ENCODE data around the gene ESRRB.

ESRRB gene

DNA sequence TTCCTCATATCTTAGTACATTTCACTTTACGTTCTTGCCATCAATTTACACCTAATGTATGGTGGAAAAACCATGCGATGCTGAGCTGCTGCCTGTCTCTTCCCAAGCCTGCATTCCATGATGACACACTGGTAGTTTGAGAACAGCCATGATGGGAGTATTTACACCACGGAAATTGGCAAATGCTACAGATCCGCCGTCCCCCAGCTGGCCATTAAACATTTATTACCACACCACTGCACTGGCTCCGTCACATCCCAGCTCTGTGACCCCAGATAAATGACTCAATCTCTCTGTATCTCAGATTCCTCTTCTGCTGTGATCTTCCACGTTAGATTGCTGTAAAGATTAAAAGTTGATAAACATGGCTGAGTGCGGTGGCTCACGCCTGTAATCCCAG is 13.9 kb downstream of the ESRRB start:
- H3K4me3 ChIP-seq (ENCODE audit: low read depth in 1 of 2, low read length in 2 of 2) = no peak overlapping the region
- no peak overlapping the region for H3K9ac ChIP-seq (ENCODE audit: low read length)
- H3K9me3 ChIP-seq (ENCODE audit: low read length) = no peaks in the 10 kb centered on the region
- no peaks in the 10 kb centered on the region for H3K4me1 ChIP-seq (ENCODE audit: insufficient read depth, low read length)
- H3K27ac ChIP-seq (ENCODE audit: low read depth, low read length) = no peak overlapping the region
- H3K27me3 ChIP-seq (ENCODE audit: control insufficient read depth in 1 of 2, insufficient read depth in 2 of 2, low read length in 2 of 2) = peaks cover 0 to 9% of the 10 kb centered on the region in 2 donors
- H3K36me3 ChIP-seq (ENCODE audit: insufficient read depth, low read length) = no peaks in the 10 kb centered on the region

DNA sequence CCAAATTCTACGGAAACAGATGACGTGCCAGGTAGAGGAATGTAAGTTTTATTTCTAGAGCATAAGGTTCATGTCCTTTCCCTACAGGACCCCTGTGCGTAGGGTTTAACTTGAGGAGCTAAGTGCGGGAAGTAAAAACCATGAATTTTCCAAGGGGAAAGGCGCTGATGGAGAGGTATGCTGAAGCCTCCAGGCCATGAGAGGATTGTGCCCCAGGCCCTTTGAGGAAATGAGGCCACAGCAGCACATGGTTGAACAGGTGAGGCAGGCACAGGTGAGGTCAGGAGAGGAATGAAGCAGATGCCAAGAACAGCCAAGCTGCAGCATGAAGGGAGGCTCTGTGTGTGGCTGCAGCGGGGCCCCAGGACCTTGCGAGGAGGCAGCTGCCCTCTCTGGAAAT is 14.7 kb downstream of the ESRRB start:
- no peak overlapping the region for H3K27ac ChIP-seq (ENCODE audit: low read depth, low read length)
- peaks cover 0 to 9% of the 10 kb centered on the region in 2 donors for H3K27me3 ChIP-seq (ENCODE audit: control insufficient read depth in 1 of 2, insufficient read depth in 2 of 2, low read length in 2 of 2)
- H3K4me3 ChIP-seq (ENCODE audit: low read depth in 1 of 2, low read length in 2 of 2) = no peak overlapping the region
- H3K9me3 ChIP-seq (ENCODE audit: low read length) = no peaks in the 10 kb centered on the region
- H3K4me1 ChIP-seq (ENCODE audit: insufficient read depth, low read length) = no peaks in the 10 kb centered on the region
- H3K36me3 ChIP-seq (ENCODE audit: insufficient read depth, low read length) = no peaks in the 10 kb centered on the region
- H3K9ac ChIP-seq (ENCODE audit: low read length) = no peak overlapping the region

DNA sequence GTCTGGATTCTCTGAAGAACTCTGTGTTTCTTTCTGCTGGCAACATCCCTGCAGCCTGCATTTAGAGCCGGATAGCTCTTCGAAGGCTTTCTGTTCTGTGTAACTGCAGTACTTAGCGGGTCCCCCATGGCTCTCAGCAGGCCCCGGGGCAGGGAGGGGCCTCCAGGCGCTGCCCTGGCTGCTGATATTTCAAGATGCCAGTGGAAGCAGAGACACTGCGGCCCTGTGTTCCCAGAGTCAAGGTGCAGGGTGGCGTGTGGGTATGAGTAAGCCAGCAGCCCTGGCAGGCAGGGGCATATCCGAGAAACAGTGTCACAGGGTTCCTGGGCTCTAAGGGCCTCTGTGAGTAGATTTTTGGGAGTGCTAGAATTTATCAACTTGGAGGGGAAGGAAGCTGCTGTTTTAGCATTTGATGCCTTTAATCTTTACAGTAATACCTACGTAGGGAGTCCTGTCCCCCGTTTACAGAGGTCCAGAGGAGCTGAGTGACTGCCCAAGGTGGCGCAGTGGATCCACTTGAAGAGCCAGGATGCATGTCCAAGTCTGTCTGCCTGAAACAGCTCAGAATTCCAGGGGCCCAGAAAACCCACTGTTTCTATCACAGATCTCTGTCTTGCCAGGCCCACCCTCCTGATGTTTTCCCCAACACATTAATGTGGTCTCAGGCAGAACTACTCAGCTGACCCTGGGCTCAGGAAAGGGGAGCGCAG is 16.2 kb downstream of the ESRRB start:
- Histone ChIP-seq H3K27me3 (ENCODE audit: control insufficient read depth in 1 of 2, insufficient read depth in 2 of 2, low read length in 2 of 2) (peaks cover 0 to 4% of the 10 kb centered on the region in 2 donors), H3K9ac (ENCODE audit: low read length) (no peak overlapping the region), H3K9me3 (ENCODE audit: low read length) (no peaks in the 10 kb centered on the region), H3K27ac (ENCODE audit: low read depth, low read length) (no peak overlapping the region), H3K4me1 (ENCODE audit: insufficient read depth, low read length) (no peaks in the 10 kb centered on the region), H3K4me3 (ENCODE audit: low read depth in 1 of 2, low read length in 2 of 2) (no peak overlapping the region), H3K36me3 (ENCODE audit: insufficient read depth, low read length) (no peaks in the 10 kb centered on the region)

DNA sequence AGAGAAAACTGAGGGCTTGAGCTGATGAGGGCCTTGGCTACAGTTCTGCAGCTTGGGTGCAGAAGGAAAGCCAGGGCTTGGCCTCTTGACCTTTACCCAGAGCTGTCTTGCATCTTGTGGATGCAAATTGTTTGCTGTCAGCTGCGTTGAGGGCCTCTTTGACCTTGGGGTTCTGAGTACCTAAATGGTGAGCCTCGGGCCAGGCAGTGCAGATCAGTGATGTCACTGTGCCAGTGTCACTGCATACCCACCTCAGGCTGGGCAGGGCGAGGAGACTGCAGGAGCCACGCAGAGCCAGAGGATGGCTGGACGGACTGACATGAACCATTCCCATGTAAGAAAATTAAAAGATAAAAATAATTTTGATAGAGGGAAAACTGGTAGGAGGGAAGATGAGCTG is 18.6 kb downstream of the ESRRB start:
- Histone ChIP-seq H3K27me3 (ENCODE audit: control insufficient read depth in 1 of 2, insufficient read depth in 2 of 2, low read length in 2 of 2) (no peaks in the 10 kb centered on the region), H3K9ac (ENCODE audit: low read length) (no peak overlapping the region), H3K27ac (ENCODE audit: low read depth, low read length) (no peak overlapping the region), H3K36me3 (ENCODE audit: insufficient read depth, low read length) (no peaks in the 10 kb centered on the region), H3K4me1 (ENCODE audit: insufficient read depth, low read length) (no peaks in the 10 kb centered on the region), H3K4me3 (ENCODE audit: low read depth in 1 of 2, low read length in 2 of 2) (no peak overlapping the region), H3K9me3 (ENCODE audit: low read length) (no peaks in the 10 kb centered on the region)

DNA sequence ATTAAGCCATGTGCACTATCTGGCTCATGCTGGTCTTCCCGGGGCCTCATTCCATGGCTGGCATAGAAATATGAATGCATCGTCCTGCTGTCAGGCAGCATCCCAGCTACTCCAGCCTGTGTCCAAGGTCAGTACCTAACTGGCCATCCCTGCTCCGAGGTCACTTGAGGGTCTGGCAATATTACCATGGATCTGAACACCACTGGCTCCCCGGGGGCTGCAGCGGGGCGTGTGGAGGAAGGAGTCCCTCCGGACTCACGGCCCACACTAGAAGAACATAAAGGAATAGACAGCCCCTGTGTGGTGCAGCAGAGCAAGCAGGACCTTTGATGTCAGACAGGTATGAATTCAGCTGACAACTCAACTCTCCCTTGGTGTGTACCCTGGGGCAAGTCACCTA is 19.2 kb downstream of the ESRRB start:
- Histone ChIP-seq H3K9me3 (ENCODE audit: low read length) (no peaks in the 10 kb centered on the region), H3K4me1 (ENCODE audit: insufficient read depth, low read length) (no peaks in the 10 kb centered on the region), H3K4me3 (ENCODE audit: low read depth in 1 of 2, low read length in 2 of 2) (no peak overlapping the region), H3K9ac (ENCODE audit: low read length) (no peak overlapping the region), H3K36me3 (ENCODE audit: insufficient read depth, low read length) (no peaks in the 10 kb centered on the region), H3K27me3 (ENCODE audit: control insufficient read depth in 1 of 2, insufficient read depth in 2 of 2, low read length in 2 of 2) (no peaks in the 10 kb centered on the region), H3K27ac (ENCODE audit: low read depth, low read length) (no peak overlapping the region)

DNA sequence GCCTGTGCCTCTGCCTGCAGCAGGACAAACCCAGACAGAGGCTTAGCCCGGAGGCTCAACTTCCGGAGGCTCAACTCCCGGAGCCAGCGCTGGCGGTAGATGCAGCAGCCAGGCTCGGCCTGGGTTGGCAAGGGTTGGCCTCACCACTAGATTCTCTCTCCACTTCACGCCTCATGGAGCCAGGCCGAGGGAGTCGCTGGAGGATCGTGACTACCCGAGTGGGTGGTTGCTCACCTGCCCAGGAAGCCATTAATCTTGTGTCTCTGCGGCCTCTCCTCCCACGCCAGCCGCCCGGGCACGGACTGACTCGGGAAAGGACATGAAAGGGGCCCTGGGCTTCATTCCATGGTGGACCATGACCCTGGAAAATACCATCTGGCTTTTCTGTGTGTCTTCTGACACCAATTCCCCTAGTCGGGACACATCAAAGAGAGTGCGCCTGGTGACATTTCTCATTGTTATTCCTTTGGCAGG is 20.8 kb downstream of the ESRRB start:
- Histone ChIP-seq H3K4me1 (ENCODE audit: insufficient read depth, low read length) (no peaks in the 10 kb centered on the region), H3K36me3 (ENCODE audit: insufficient read depth, low read length) (no peaks in the 10 kb centered on the region), H3K9ac (ENCODE audit: low read length) (no peak overlapping the region), H3K27me3 (ENCODE audit: control insufficient read depth in 1 of 2, insufficient read depth in 2 of 2, low read length in 2 of 2) (peaks cover 0 to 4% of the 10 kb centered on the region in 2 donors), H3K9me3 (ENCODE audit: low read length) (no peaks in the 10 kb centered on the region), H3K27ac (ENCODE audit: low read depth, low read length) (no peak overlapping the region), H3K4me3 (ENCODE audit: low read depth in 1 of 2, low read length in 2 of 2) (no peak overlapping the region)

DNA sequence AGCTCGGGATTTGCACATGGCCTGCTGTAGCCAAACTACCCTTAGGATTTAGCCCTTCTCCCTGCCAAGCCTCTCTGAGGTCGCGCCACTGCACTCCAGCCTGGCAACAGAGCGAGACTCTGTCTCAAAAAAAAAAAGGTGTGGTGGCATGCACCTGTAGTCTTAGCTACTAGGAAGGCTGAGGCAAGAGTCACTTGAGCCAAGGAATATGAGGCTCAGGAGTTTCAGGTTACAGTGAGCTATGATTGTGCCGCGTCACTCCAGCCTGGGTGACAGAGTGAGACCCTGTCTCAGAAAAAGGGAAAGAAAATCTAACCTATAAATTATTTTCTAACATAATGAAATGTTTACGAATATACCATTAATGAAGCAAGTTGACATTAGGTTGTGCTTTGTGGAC is 29.7 kb downstream of the ESRRB start:
- Histone ChIP-seq H3K4me1 (ENCODE audit: insufficient read depth, low read length) (no peaks in the 10 kb centered on the region), H3K27ac (ENCODE audit: low read depth, low read length) (no peak overlapping the region), H3K9ac (ENCODE audit: low read length) (no peak overlapping the region), H3K9me3 (ENCODE audit: low read length) (no peaks in the 10 kb centered on the region), H3K36me3 (ENCODE audit: insufficient read depth, low read length) (no peaks in the 10 kb centered on the region), H3K27me3 (ENCODE audit: control insufficient read depth in 1 of 2, insufficient read depth in 2 of 2, low read length in 2 of 2) (peaks cover 0 to 1% of the 10 kb centered on the region in 2 donors), H3K4me3 (ENCODE audit: low read depth in 1 of 2, low read length in 2 of 2) (no peak overlapping the region)

DNA sequence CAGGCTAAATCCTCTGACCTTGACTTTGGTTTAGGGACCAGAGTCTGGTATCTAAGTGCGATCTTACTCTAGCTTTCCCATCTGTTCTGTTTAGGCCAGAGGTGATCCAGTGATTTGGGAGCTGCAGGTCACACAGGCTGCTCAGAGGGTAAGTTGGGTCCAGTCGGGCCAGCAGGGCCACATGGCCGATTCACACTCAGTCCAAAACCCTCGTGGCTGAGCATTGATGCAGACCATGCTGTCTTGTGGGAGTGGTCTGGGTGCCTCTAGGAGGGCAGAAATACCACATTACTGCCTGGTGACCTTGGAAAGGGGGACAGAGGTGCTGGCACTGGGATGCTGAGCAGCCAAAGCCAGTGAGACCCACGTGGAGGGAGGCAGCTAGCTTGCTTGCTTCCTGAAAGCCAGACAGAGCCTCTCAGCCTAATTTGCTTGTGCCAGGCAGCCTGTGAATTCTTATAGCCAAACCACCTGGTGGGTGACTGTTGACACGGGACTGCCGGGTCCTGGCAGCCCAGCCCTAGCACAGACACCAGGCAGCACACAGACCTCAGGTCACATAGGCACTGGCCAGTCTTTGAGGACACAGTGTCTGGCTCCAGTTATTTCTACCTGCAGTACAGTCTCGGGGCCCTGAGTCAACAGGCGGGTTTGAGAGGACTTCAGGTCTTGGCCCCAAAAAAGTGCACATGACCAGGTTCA is 31.7 kb downstream of the ESRRB start:
- no peak overlapping the region for H3K9ac ChIP-seq (ENCODE audit: low read length)

DNA sequence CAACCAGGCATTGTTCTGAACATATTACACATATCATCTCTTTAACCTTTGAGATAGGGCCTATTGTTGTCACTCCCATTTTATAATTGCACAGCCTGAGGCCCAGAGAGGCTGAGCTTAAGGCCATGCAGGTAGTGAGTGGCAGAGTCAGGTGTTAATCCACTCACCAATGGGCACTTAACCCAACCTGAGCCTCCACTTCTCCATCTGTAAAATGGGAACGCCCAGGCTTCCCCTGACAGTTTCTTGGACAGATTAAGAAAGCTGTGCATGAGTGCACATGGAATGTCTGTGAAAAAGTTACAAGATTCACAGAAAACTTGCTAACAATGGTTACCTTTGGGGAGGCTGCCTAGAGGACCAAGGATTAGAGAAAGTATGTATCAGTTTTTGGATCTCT is 32.9 kb downstream of the ESRRB start:
- Histone ChIP-seq H3K36me3 (ENCODE audit: insufficient read depth, low read length) (no peaks in the 10 kb centered on the region), H3K27me3 (ENCODE audit: control insufficient read depth in 1 of 2, insufficient read depth in 2 of 2, low read length in 2 of 2) (peaks cover 0 to 6% of the 10 kb centered on the region in 2 donors), H3K27ac (ENCODE audit: low read depth, low read length) (no peak overlapping the region), H3K4me1 (ENCODE audit: insufficient read depth, low read length) (no peaks in the 10 kb centered on the region), H3K9ac (ENCODE audit: low read length) (no peak overlapping the region), H3K9me3 (ENCODE audit: low read length) (no peaks in the 10 kb centered on the region), H3K4me3 (ENCODE audit: low read depth in 1 of 2, low read length in 2 of 2) (no peak overlapping the region)

More for the DNA sequence above, 31.7 kb downstream of the ESRRB start:
- Histone ChIP-seq H3K4me1 (ENCODE audit: insufficient read depth, low read length) (no peaks in the 10 kb centered on the region), H3K27ac (ENCODE audit: low read depth, low read length) (no peak overlapping the region), H3K4me3 (ENCODE audit: low read depth in 1 of 2, low read length in 2 of 2) (no peak overlapping the region), H3K9me3 (ENCODE audit: low read length) (no peaks in the 10 kb centered on the region), H3K27me3 (ENCODE audit: control insufficient read depth in 1 of 2, insufficient read depth in 2 of 2, low read length in 2 of 2) (no peaks in the 10 kb centered on the region), H3K36me3 (ENCODE audit: insufficient read depth, low read length) (no peaks in the 10 kb centered on the region)

DNA sequence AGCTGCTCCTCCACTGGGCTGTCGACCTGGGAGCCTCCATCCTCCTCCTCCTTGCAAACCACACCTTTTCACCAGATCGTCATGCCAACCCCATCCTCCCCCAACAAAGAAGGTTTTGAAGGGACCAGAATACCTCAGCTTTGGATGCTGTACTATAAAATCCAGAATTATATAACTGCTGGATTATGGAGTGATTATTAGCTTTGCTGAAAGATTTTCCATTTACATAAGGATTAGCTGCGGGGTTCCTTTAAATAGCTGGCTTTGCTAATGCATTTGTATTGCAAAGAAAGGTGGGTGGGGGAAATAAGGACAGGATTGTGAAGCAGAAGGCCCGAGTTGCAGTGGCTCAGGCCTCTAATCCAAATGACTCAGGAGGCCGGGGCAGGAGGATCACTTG is 36.6 kb downstream of the ESRRB start:
- Histone ChIP-seq H3K36me3 (ENCODE audit: insufficient read depth, low read length) (no peaks in the 10 kb centered on the region), H3K9ac (ENCODE audit: low read length) (no peak overlapping the region), H3K9me3 (ENCODE audit: low read length) (no peaks in the 10 kb centered on the region), H3K27ac (ENCODE audit: low read depth, low read length) (no peak overlapping the region), H3K4me1 (ENCODE audit: insufficient read depth, low read length) (no peaks in the 10 kb centered on the region), H3K27me3 (ENCODE audit: control insufficient read depth in 1 of 2, insufficient read depth in 2 of 2, low read length in 2 of 2) (peaks cover 0 to 11% of the 10 kb centered on the region in 2 donors), H3K4me3 (ENCODE audit: low read depth in 1 of 2, low read length in 2 of 2) (no peak overlapping the region)

DNA sequence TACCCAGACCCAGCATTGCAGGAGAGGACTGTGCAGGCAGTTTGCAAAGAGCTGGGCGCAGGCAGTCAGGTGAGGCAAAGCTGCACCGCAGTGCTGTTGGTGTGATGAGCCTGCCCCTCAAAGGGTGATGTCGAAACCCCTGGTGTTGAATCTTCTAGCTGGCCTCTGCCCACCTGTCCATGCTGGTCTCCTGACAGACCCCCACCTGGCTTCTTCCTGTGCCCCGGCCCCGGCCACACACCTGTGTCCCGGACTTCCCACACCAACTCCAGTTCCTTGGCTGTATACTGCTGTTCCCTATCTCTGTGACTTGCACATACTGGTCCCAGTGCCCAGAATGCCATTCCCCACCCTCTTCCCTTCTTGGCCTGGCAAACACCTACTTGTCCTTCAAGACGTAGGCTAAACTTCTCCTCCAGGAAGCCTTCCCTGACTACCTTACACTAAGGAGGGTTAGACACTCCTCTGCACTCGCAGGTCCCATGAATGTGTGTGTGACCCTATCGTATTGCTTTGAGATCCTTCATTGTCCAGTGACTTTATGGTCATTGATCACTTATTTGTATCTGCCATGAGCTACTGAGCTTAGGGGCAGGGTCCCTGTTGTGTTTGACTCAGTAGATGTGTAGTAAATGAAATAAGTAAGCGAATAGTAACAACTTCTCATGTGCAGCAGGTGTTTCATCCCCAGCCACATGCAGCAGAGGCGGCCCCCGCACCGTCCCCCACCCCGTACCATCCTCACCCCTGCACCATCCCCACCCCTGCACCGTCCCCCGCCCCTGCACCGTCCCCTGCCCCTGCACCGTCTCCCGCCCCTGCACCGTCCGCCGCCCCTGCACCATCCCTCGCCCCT is 37.4 kb downstream of the ESRRB start:
- Histone ChIP-seq H3K36me3 (ENCODE audit: insufficient read depth, low read length) (no peaks in the 10 kb centered on the region), H3K4me3 (ENCODE audit: low read depth in 1 of 2, low read length in 2 of 2) (no peak overlapping the region), H3K27ac (ENCODE audit: low read depth, low read length) (no peak overlapping the region), H3K9ac (ENCODE audit: low read length) (no peak overlapping the region), H3K27me3 (ENCODE audit: control insufficient read depth in 1 of 2, insufficient read depth in 2 of 2, low read length in 2 of 2) (peaks cover 0 to 11% of the 10 kb centered on the region in 2 donors), H3K4me1 (ENCODE audit: insufficient read depth, low read length) (no peaks in the 10 kb centered on the region), H3K9me3 (ENCODE audit: low read length) (no peaks in the 10 kb centered on the region)
